ENCODE measurements around the gene POLD3. TPM values are rescaled to one million over a fixed set of nuclear protein-coding genes. Genes with fewer than 3 reads are reported as not detected.
A peak's percentile ranks its signal among the peaks of the same experiment; 100 is the strongest.

The POLD3 gene, protein sequence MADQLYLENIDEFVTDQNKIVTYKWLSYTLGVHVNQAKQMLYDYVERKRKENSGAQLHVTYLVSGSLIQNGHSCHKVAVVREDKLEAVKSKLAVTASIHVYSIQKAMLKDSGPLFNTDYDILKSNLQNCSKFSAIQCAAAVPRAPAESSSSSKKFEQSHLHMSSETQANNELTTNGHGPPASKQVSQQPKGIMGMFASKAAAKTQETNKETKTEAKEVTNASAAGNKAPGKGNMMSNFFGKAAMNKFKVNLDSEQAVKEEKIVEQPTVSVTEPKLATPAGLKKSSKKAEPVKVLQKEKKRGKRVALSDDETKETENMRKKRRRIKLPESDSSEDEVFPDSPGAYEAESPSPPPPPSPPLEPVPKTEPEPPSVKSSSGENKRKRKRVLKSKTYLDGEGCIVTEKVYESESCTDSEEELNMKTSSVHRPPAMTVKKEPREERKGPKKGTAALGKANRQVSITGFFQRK
- polyA plus RNA-seq (ENCODE audit: insufficient read length in 3 of 3), result 10 to 100 TPM; 36.6 to 39.5 (median 39.1) TPM
- long read RNA-seq, donor 1, partial matches to known transcripts, result 0 of 2 reads
- long read RNA-seq, donor 1, other reads (novel, unspliced or antisense), result 0 of 2 reads
- long read RNA-seq, donor 2, transcript POLD3-201 (12 exons, 3,821 nt), result major isoform, 5 of 6 reads
- long read RNA-seq, donor 2, partial matches to known transcripts, result 0 of 6 reads
- long read RNA-seq, donor 2, other reads (novel, unspliced or antisense), result 0 of 6 reads
- long read RNA-seq, donor 3, transcript POLD3-201 (12 exons, 3,821 nt), result major isoform, 5 of 5 reads
- long read RNA-seq, donor 3, partial matches to known transcripts, result 0 of 5 reads
- long read RNA-seq, donor 3, other reads (novel, unspliced or antisense), result 0 of 5 reads
- long read RNA-seq, donor 4, partial matches to known transcripts, result 0 of 4 reads
- long read RNA-seq, donor 4, other reads (novel, unspliced or antisense), result 0 of 4 reads
- long read RNA-seq, donor 5, partial matches to known transcripts, result 0 of 1 reads
- long read RNA-seq, donor 5, other reads (novel, unspliced or antisense), result 0 of 1 reads
- long read RNA-seq, donor 6, partial matches to known transcripts, result 5 of 13 reads
- long read RNA-seq, donor 6, other reads (novel, unspliced or antisense), result 0 of 13 reads
- long read RNA-seq, donor 7, partial matches to known transcripts, result 0 of 5 reads
- long read RNA-seq, donor 7, other reads (novel, unspliced or antisense), result 0 of 5 reads
- long read RNA-seq, donor 8, partial matches to known transcripts, result 0 of 1 reads
- long read RNA-seq, donor 8, other reads (novel, unspliced or antisense), result 0 of 1 reads
- long read RNA-seq, donor 9, partial matches to known transcripts, result 0 of 5 reads
- long read RNA-seq, donor 9, other reads (novel, unspliced or antisense), result 0 of 5 reads
- long read RNA-seq, donor 10, partial matches to known transcripts, result 7 of 9 reads
- long read RNA-seq, donor 10, other reads (novel, unspliced or antisense), result 0 of 9 reads
- long read RNA-seq, donor 11, transcript POLD3-201 (12 exons, 3,821 nt), result major isoform, 5 of 7 reads
- long read RNA-seq, donor 11, partial matches to known transcripts, result 0 of 7 reads
- long read RNA-seq, donor 11, other reads (novel, unspliced or antisense), result 0 of 7 reads
- long read RNA-seq, donor 12, transcript POLD3-201 (12 exons, 3,821 nt), result major isoform, 9 of 61 reads
- long read RNA-seq, donor 12, partial matches to known transcripts, result 50 of 61 reads
- long read RNA-seq, donor 12, other reads (novel, unspliced or antisense), result 0 of 61 reads
- long read RNA-seq, donor 13, partial matches to known transcripts, result 0 of 1 reads
- long read RNA-seq, donor 13, other reads (novel, unspliced or antisense), result 0 of 1 reads
- long read RNA-seq, donor 14, result 0 reads
- long read RNA-seq, donor 15, transcript POLD3-201 (12 exons, 3,821 nt), result major isoform, 5 of 31 reads
- long read RNA-seq, donor 15, partial matches to known transcripts, result 25 of 31 reads
- long read RNA-seq, donor 15, other reads (novel, unspliced or antisense), result 0 of 31 reads
- long read RNA-seq, donor 16, partial matches to known transcripts, result 5 of 8 reads
- long read RNA-seq, donor 16, other reads (novel, unspliced or antisense), result 0 of 8 reads

DNA sequence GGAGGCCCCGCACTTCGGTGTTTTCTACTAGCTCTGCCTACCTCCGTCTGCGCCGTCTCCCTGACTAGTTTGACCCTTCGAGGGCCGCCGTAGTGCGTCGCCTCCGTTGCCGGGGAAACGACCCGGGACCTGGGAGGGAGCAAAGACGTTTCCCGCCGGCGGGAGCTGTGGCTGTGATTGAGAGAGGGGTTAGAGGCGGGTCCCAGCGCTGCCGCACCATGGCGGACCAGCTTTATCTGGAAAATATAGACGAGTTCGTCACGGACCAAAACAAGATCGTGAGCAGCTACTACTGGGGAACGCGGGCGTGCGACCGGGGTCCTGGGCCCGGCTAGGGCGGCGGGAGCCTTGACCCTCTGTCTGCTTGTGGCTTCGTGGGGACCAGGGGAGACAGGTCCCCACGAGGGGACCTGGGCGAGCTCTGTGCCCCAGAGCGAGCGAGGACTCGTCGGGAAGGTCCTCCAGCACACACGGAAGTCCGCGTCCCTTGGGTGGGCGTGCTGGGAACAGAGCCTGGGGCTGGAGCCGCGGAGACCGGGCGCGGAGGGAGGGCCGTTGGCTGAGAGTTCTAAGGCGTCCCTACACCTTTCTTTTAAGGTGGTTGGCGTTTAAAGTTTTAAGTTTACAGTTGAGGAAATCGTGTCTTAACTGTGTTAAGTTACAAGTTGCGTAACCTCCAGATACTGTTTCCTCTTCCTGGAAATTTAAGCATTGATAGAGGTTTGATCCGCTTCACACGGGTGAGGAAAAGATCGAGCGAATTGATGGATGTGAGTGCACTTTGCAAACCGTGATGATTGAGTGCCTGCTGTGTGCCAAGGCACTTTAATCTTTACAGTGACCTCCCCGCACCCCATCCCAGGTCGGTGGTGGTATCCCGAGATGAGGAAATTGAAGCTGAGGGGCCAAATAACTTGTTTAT, at the start of gene POLD3:
POLD3 (plus strand) TSS at position 142 of the 922 bp plus-strand sequence; CDS start at position 219, 77 bp downstream.
- DNase-seq, result peak; percentile 95

DNA sequence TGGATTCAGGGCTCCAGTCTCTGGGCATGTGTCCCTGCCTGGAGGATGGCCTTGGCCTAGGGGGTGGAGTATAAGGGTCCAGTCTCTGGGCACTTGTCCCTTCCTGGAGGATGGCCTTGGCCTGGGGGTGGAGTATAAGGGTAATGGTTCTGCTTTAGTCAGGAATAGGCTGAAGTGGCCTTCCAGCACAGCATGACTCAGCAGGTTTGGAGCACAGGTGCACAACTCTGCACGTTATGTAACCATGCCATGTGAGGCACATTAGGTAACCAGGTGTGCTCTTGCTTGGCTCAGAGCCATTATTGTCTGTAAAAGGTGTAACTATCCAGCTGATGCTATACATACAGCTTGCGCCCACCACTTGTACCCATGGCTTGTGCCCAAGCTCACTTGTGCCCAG, 48.4 kb upstream of the POLD3 start:
- no peak for DNase-seq

DNA sequence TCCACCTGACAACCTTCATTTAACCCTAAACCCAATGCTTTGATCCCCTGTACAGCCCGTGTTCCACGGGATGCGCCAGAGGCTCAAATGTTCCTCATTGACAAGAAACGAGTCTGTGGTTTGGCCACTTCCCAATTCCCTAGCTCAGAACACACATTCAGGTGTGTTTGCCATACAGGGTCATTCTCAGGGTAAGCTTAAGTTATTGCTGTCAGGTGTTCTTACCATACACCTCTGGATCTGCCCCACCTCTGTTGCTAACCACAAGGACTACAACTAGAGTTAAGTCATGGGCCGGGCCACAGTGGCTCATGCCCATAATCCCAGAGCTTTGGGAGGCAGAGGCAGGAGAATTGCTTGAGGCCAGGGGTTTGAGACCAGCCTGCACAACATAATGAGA, 45.6 kb upstream of the POLD3 start:
- DNase-seq, result no peak

DNA sequence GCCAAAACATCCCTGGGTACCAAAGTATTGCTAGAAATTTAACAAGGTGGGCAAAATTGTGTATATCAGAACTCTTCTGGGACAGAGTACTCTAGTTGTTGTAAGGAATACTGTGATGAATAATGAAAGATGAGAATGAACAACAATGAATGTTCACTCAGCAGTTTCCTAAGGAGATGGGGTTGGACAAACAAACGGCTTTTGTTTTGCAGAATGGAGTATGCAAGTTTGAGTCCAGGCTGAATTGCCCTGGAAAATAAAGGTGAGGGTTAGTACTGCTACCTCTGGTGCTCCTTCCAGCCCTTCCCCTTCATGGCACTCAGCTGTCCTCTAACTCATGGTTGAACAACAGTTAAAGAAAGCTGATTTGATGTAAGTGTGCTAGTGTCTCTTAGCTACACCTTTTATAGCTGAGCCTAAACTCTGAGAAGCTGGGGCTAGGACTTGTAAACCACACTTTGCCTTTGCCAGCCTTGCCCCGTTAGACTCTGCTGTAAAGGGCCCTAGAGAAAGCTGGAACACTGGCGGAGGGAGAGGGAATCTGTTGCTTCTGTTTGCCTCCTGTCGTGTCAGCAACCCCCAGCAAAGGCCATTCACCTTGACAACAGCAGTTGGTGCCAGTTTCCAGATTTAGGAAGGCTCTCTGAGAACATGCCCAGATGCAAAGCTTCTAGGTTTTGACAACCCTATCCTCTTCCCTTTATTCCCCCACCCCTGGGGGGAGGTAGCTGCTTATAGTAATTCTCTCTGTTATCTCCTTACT, 41.2 kb upstream of the POLD3 start:
- no peak for DNase-seq

DNA sequence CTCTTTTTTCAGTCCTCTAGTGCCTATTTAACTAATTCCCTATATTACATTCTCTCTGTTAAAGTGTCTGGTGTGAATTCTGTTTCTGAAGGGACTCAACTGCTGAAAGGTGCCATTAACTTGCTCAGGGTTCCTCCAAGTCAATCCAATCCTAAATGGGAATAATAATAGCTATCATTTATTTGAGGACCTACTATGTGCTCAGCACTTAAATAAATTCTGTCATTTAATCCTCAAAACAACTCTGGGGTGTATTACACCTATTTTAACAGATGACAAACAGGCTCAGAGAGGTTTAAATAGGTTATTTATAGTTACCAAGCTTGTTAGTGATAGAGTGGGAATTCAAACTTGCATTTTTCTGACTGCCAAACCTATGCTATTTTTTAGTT, 40.6 kb upstream of the POLD3 start:
- DNase-seq, result no peak

DNA sequence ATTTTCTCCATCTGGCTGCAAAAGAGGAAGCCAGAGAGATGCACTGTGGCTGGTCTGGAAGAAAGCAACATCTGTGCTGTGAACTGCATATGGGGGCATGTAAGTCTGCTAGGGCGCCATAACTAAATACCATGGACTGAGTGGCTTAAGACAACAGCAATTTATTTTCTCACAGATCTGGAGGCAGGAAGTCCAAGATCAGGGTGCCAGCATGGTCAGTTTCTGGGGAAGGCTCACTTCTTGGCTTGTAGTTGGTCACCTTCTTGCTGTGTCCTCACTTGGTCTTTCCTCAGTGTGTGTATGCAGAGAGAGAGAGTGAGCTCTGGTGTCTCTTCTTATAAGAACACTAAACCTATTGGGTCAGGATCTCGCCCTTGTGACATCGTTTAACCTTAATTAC, 34.9 kb upstream of the POLD3 start:
- DNase-seq, result no peak

DNA sequence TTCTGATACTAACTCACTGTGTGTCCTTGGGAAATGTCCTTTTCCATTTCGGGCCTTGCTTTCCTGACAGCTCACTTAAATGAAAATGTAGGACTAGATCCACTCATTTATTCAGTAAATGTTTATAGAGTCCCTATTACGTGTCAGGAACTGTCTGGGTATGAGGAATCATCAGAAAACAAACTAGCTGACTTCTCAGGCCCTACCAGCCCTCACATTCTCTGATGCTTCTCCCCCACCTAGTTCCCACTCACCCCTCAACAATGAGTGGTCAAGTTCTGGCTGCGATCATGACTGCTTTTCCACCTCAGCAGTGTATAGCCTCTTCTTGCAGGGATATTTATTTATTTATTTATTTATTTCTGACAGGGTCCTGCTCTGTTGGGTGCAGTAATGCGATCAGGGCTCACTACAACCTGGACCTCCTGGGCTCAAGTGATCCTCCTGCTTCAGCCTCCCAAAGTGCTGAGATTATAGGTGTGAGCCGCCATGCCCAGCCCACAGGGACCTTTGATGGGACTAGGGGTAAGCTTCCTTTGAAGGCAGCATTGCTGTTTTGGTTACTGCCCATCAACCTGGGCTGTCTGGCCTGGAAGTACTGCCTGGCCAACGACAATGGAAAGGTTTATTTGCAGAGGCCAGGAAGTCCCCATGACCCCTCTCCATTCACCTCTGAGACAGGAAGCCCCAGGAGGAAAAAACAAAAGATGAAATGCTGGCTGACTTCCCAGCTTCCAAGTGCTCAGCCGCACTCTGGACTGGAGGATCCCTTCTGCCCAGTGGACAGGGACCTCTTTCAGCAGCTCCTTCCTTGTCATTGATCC, 33.1 kb upstream of the POLD3 start:
- no peak for DNase-seq

DNA sequence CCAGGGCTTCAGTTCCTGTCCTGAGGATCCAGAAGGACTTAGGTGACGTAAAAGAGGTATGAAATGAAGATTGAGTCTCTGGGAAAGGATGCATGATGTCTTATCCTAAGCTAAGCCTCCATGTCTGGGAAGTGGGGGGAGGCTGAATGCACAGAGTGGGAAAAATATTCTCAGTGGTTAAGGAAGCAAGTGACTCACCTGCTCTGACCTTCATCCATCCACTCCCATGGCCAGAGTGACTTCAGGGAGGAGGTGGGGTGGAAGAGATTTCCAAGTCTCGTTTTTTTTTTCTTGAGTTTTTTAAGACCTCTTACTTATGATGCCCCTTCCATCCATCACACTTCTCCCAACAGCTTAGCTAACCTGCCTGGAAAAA, 32.5 kb upstream of the POLD3 start:
- DNase-seq, result no peak

DNA sequence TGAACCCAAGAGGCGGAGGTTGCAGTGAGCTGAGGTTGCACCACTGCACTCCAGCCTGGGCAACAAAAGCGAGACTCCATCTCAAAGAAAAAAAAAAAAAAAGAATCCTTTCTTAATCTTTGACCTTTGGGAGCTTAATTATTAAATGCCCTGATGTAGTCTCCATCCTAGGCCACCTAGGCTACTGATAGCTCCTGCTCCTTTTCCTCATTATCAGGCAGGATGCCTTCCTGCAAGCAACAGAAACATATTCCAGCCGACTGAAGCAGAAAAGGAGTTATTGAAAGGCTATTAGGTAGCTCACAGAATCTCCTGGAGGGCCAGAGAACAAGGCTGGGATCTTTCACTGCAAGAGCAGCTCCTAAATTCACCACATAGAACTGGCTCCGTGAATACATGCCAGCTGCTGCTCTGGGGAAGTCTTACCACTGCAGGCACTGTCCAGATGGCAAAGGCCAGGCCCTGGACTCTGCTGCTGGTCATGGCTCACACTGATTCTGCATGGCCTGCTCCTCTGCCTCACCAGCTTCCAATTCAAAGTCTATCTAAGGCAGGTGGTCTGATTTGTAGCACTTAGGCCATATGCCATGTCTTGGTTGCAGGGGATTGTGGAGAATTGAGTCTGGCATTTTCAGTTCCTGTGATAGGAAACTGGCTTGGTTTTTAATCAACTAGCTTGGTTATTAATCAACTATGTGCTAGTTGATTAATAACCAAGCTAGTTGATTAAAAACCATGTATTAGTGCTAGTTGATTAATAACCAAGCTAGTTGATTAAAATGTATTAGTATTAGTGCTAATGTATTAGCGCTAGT, 26.0 kb upstream of the POLD3 start:
- no peak for DNase-seq

DNA sequence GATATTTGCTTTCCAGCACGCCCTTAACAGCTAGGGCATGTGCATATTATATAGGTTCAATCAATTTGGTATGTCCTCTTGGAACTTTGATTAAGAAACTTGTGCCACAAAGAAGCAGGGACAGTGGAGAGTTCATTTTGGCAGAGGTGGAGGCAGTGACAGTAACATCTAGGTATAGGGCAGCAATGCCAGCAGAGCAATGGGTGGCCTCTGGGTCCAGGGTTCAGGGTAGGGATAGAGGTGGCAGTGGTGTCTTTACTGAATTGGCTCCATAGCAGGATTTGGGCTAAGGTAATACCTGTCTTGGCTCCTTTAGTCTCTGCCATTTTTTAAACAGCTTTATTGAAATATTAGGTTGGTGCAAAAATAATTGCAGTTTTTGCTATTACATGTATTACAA, 24.4 kb upstream of the POLD3 start:
- DNase-seq, result no peak

DNA sequence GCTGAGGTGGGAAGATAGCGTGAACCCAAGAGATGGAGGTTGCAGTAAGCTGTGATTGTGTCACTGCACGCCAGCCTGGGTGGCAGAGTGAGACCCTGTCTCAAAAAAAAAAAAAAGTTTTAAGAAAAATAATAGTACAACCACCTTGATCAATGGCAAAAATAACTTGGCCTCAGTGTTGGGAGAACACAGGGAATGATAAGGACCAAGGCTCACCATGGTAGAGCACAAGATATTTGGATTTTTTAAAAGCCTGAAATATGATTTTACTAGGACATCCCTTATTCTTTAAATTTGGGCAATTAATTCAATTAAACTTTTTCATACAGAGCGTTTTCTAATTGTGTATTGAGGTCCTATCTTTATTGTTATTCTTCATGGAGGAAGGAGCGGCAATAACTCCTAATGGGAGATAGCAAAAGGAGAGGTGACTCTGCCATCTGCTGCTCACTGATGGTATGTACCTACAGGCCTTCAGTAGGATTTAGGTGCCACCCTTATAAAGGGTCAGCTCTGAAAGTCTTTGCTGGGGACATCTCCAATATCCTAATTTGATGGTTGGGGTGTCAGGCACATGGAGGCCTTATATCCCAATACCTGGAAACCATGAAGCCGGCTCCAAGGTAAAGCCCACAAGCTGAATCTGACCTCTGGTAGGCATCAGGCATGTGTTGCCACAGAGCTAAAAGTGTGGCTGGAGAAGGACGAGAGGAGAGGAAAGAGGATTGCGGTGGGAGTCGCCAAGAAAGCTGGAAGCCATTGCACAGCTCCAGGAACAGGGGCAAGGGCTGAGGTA, 21.9 kb upstream of the POLD3 start:
- no peak for DNase-seq

DNA sequence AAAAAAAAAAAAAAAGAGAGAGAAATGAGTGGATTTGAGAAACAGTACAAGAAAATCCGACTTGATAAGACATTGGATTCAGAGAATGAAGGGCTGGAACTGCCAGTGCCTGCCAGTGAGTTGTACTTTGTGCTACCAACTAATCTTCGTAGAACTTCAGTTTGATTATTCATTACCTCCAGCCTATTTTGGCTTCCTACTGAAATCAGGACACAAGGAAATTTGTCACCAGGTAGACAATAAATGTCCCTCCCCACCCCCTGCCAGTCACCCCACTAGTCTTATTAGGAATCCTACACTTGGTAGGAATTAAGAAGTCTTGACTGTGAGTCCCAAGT, 21.4 kb upstream of the POLD3 start:
- no peak for DNase-seq

DNA sequence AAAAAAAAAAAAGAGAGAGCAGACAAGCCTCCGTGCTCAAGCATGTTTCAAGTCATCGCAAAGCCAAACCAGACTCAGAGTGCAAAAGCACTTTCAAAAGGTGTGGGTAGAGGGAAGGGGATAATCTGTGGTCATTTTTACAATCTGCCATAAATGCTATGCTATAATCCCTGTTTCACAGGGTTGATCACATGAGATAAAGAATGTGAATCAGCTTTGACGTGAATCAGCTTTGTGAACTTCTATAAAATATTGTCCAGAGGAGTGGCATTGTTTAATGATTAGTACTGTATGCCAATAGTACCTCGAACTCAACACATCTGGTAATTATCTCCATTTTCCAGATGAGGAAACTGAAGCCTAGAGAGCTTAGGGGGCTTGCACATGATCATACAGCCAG, 20.0 kb upstream of the POLD3 start:
- no peak for DNase-seq

DNA sequence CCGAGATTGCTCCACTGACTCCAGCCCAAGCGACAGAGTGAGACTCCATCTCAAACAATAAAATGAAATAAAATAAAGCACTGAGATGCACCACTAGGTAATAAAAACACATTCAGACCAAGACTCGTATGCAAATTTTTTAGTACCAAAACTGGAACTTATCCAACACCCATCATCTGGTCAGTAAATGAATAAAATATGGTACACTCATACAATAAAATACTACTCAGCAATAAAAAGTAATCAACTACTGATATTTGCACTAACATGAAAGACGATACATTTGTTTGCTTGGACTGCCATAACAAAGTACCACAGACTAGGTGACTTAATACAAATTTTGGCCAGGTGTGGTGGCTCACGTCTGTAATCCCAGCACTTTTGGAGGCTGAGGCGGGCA, 17.8 kb upstream of the POLD3 start:
- no peak for DNase-seq

DNA sequence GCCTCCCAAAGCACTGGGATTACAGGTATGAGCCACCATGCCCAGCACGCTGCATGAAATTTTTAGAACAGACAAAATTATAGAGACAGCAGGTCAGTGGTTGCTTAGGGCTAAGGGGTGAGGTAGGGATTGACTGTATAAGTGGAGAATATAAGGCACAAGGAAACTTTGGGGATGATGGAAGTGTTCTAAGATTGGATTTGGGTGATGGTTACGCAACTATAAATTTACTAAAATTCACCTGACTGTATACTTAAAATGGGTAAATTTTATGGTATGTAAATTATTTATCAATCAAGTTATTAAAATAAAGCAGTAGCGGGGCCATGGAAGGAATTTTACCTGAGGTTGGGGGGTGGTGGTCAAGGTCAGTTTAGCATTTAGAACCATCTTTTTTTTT, 16.4 kb upstream of the POLD3 start:
- no peak for DNase-seq

DNA sequence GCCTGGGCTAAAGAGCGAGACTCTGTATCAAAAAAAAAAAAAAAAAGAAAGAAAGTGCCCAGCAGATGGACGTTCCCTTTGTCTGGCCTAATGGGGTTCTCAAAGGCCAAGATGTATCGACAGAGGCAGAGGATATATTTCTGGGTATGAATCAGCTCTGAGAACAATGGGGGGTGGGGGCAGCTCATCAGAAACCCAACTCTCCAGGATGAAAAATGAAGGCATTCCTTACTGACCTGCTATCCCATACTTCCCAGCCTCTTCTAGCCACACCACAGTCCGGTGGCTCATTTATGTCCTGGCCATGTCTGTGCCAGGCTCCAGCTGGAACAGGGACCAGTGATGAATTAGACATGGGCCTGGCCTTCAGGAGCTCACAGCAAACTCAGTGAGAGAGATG, 15.2 kb upstream of the POLD3 start:
- DNase-seq, result no peak
